ENCODE results near the gene ATP6V0E2. TPM values are rescaled to one million over a fixed set of nuclear protein-coding genes. Genes with fewer than 3 reads are reported as not detected.

ATP6V0E2 gene
- total RNA-seq, 1 experiment from 2014 or later: 25.5 TPM

GRCh38 chr7:149836434-149836833 is 37.3 kb upstream of the ATP6V0E2 start:
- Histone ChIP-seq H3K79me2 (ENCODE audit: insufficient read depth, low read length) (peaks cover 9% of the 10 kb centered on the region; the same call in 1 of the 2 replicates), H3K9me3 (ENCODE audit: control insufficient read depth in 1 of 2, insufficient read depth in 1 of 2, low read depth in 1 of 2, low read length in 2 of 2) (no peaks in the 10 kb centered on the region), H3K9ac (ENCODE audit: low read length) (no peak overlapping the region), H4K20me1 (ENCODE audit: insufficient read depth) (no peaks in the 10 kb centered on the region), H3K4me3 (replicated peaks in 1 of 2; ENCODE audit: low read depth in 1 of 2, low read length in 2 of 2) (no peak overlapping the region), H3K4me1 (ENCODE audit: control insufficient read depth in 1 of 2, insufficient read depth in 2 of 2, low read length in 2 of 2) (peaks cover 10 to 17% of the 10 kb centered on the region in 2 experiments; a peak in 3 of 4 replicates), H3K27ac (ENCODE audit: low read depth, low read length) (no peak overlapping the region), H3K9me2 (ENCODE audit: insufficient read depth) (no peaks in the 10 kb centered on the region), H3K36me3 (ENCODE audit: control insufficient read depth in 1 of 2, insufficient read depth in 2 of 2, low read length in 2 of 2) (no peaks in the 10 kb centered on the region), H3K4me2 (ENCODE audit: low read length) (no peak overlapping the region), H3K27me3 (ENCODE audit: insufficient read depth, low read length) (0 out of 2 replicates have a peak, but pooled peaks cover 3% of the 10 kb centered on the region), H2AFZ (ENCODE audit: low read depth, low read length, poor library complexity, severe bottlenecking) (no peak overlapping the region)
- ATAC-seq (no peak), DNase-seq (ENCODE audit: low read depth, low spot score) (no peak)
- intact Hi-C loops (cut with micrococcal nuclease): no loop called here
- ChIA-PET POLR2A (no interaction called here), CTCF (no interaction called here), RAD21 (ENCODE audit: low non-redundant PET in 1 of 2, low total read pairs in 2 of 2, uncharacterized antibody in 2 of 2, unreplicated experiment in 2 of 2) (no interaction called here)
- no TSS peak for BruUV-seq (replicated peaks)
- no peak for TF ChIP-seq RAD21 (IDR thresholded peaks at IDR 0.05; ENCODE audit: low read depth)
- no peak for TF ChIP-seq EZH2 (IDR thresholded peaks at IDR 0.05)
- TF ChIP-seq CEBPB (IDR thresholded peaks at IDR 0.05; ENCODE audit: low read depth): no peak
- no peak for TF ChIP-seq ZFX (IDR thresholded peaks at IDR 0.05)
- TF ChIP-seq SP1 (IDR thresholded peaks at IDR 0.05; ENCODE audit: low read depth): no peak
- TF ChIP-seq ZBTB33 (IDR thresholded peaks at IDR 0.05; ENCODE audit: extremely low read depth, insufficient replicate concordance, low read length): no peak
- no peak for TF ChIP-seq ZNF274 (IDR thresholded peaks at IDR 0.05; ENCODE audit: low read depth, low read length)
- TF ChIP-seq JUND (IDR thresholded peaks at IDR 0.05): no peak
- no peak for TF ChIP-seq CTCF (IDR thresholded peaks at IDR 0.05 in 2 of 3, conservative IDR thresholded peaks at IDR 0.05 in 1 of 3; ENCODE audit: borderline replicate concordance in 1 of 3, insufficient read depth in 1 of 3, low read depth in 2 of 3, low read length in 2 of 3)
- TF ChIP-seq POLR2AphosphoS5 (IDR thresholded peaks at IDR 0.05; ENCODE audit: low read depth, low read length): no peak
- no peak for TF ChIP-seq MAX (IDR thresholded peaks at IDR 0.05)
- TF ChIP-seq TCF7L2 (IDR thresholded peaks at IDR 0.05; ENCODE audit: borderline replicate concordance, extremely low read depth, insufficient read depth, insufficient read length): no peak
- no peak for TF ChIP-seq SIN3A (IDR thresholded peaks at IDR 0.05; ENCODE audit: low read depth)
- TF ChIP-seq SRF (IDR thresholded peaks at IDR 0.05; ENCODE audit: low read depth): no peak
- TF ChIP-seq REST (IDR thresholded peaks at IDR 0.05; ENCODE audit: low read depth): no peak
- TF ChIP-seq EGR1 (IDR thresholded peaks at IDR 0.05; ENCODE audit: low read depth): no peak
- TF ChIP-seq YY1 (IDR thresholded peaks at IDR 0.05; ENCODE audit: extremely low read depth, insufficient replicate concordance, low read depth, low read length): no peak
- TF ChIP-seq ELF1 (IDR thresholded peaks at IDR 0.05; ENCODE audit: borderline replicate concordance, low read depth): no peak
- TF ChIP-seq POLR2A (IDR thresholded peaks at IDR 0.05; ENCODE audit: borderline replicate concordance, extremely low read depth, insufficient read depth, insufficient read length): no peak
